Epithelial cell of prostate (primary cell): Measurements from ENCODE around the gene MAP3K5.

Experiments used
- DNase-seq: peaks from one replicate; pipeline ENCODE4 v3.0.0-alpha.2; 2011; ENCODE audit warnings: low read depth, low spot score
- H3K27ac ChIP-seq: fragments of 450-650 bp; 2 replicates; pipeline ENCODE4 v1.5.1; 2017; ENCODE audit warnings: mild to moderate bottlenecking

Gene MAP3K5

GRCh38 chr6:136532030-136532429 lies 260.2 kb downstream of the MAP3K5 start:
- no peak for DNase-seq

DNA sequence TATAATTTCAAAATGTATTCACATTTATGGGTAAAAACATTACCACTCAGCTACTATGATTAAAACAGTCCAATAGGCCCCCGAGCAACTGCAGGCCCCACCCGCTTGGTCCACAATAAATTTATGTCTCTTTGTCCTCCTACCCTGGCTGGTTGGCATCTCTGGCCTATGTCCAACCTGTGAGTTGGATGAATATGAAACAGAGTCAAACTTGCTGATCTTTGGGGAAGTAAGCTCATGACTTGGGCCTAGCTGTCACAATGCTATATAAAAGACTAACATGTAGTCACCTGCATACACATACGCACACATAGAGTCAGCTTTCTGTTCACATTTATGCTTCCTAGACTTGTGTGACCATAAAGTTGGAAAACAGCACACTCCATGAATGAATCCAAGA lies 262.6 kb downstream of the MAP3K5 start:
- H3K27ac ChIP-seq: peak overlapping the region; percentile 2
- DNase-seq: no peak

More at GRCh38 chr6:136532030-136532429, 260.2 kb downstream of the MAP3K5 start:
- H3K27ac ChIP-seq: no peak overlapping the region

DNA sequence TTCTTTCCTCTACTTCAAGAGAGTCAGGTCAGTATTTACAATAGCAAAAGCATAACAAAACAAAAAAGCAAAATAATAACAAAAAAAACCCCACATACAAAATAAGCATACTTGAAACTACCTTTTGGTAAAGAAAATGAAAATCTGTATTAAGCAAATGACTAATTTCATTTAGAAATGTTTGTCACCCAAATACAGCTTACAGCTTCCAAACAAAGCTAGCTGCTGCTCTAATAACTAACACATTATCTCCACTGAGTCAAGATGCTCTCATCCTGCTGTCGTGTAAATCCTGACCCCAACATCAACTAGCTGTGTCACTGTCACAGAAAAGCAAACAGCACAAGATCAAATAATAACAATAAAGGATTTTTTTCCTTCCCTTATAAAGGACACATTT lies 263.8 kb downstream of the MAP3K5 start:
- DNase-seq: no peak
- H3K27ac ChIP-seq: no peak overlapping the region

GRCh38 chr6:136527831-136528230 lies 264.4 kb downstream of the MAP3K5 start:
- no peak for DNase-seq
- H3K27ac ChIP-seq: no peak overlapping the region

DNA sequence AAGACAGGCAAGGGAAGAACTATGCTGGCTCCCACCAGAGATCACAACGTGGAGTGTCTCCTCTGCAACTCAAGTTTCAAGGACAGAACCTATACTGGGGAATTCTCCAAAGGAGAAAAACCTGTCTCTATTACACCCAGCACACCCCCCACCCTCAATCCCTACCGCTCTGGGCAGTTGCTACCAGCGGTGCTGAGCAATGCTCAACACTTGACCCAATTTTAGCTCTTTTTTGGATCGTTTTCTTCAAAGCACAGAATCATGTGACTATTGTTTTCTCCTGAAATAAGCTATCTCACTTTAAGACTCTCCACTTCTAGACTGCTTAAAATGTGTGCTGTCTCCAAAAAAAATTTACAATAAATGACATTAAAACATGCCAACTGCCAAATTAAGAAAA lies 265.3 kb downstream of the MAP3K5 start:
- H3K27ac ChIP-seq: peak overlapping the region; percentile 42
- DNase-seq: no peak

DNA sequence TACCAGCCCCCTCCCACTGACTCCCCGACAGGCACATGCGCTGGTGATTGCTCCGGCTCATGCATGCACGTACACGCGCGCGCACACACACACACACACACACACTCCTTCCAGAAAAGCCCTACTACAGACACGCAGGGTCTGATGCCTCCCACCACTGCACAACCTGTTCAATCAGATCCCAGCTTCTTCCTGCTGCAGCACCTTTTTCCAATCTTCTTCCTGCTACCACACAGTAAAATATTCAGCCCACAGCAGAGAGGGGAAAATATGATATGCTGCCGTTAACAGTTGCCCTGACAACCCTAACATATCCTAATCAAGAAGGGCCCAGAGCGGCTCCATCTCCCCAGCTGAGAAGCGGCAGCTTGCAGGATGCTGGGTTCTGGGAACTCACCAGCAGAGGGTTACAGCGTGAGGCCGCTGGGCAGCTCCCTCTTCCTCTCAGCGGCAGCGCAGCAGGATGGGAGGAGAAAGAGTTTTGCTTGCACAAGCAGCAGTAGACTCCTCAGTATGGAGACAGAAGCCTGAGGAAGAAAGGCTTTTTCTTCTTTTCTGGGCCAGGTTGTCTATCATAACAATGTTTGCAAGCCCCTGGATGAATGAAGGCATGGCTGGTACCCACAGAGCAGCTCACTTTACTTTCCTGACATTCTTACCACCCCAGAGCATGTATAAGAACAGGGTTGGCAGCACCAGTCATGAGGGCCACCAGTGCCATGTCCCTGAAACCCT lies 265.9 kb downstream of the MAP3K5 start:
- no peak for DNase-seq

DNA sequence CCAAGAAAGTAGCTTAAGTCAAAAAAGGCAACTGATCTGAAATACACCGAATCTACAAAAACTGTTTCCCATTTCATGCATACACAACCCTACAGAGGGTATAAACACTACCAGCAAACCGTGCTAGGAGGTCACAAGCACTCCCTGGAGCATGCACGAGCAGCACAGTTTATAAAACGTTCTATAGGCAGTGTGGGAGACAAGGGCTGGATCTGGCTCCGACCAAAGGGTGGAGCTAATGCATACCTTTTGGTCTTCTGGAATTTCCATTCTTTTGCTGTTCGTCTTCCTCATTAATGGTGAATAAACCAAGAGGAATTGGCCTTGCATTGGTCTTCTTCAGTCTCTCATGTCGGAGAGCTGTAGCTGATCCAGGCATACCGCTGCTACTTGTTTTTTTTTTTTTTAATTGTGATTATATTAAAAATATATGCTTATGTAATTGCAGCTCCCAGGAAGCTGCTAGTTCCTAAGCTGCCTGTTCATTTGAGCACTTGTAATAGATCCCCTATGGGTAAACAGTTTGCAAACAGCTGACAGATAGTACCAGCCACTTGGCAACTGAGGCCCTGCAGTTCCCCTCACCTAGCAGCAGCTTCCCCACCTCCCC lies 266.6 kb downstream of the MAP3K5 start:
- no peak for DNase-seq
- peak overlapping the region; percentile 42 for H3K27ac ChIP-seq

More for the DNA sequence above, 265.9 kb downstream of the MAP3K5 start:
- H3K27ac ChIP-seq: peak overlapping the region; percentile 42

- no peak for DNase-seq
- peak overlapping the region; percentile 42 for H3K27ac ChIP-seq
Measured at GRCh38 chr6:136524936-136525413, 267.3 kb downstream of the MAP3K5 start.

GRCh38 chr6:136524339-136524935 lies 267.8 kb downstream of the MAP3K5 start:
- H3K27ac ChIP-seq: peak overlapping the region; percentile 42
- no peak for DNase-seq

DNA sequence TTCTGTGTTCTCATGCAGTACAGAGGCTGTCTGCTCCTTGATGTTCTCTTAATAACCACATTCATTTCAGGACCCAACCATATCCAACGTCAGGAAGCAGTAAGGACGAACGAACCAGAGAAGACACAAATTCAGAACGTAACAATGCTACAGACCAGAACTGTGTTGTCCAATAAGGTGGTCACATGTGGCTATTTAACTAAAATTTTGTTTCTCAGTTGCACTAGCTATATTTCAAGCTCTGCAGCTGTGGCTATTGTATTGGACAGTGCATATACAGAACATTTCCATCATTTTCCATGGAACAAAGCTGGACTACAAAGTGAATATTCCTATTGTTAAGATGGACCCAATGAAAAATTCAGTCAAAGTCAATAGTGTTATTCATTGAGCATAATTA lies 269.1 kb downstream of the MAP3K5 start:
- H3K27ac ChIP-seq: no peak overlapping the region
- DNase-seq: no peak

GRCh38 chr6:136522636-136523035 lies 269.6 kb downstream of the MAP3K5 start:
- no peak for DNase-seq
- no peak overlapping the region for H3K27ac ChIP-seq

DNA sequence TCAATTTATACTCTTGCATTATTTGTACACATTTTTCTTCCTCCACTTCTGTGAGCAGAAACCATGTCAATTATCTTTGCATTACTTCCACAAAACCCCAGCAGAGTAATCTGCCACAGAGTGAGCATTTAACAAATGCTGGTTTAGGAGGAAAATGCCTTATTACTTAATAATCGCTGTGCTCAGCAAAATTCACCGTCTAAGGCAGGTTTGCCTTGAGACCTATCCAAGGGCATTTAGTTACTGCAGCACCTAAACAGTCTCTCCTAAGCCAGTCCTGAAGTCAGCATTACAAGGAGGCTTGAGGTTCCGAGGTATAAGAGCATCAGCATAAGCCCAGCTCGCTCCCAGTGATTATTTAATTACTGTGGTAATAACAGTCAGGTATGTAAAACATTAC lies 270.4 kb downstream of the MAP3K5 start:
- no peak for DNase-seq
- H3K27ac ChIP-seq: peak overlapping the region; percentile 74

GRCh38 chr6:136521427-136521826 lies 270.9 kb downstream of the MAP3K5 start:
- H3K27ac ChIP-seq: peak overlapping the region; percentile 74
- no peak for DNase-seq

GRCh38 chr6:136520517-136520916 lies 271.8 kb downstream of the MAP3K5 start:
- H3K27ac ChIP-seq: peak overlapping the region; percentile 74
- peak; percentile 72 for DNase-seq

- H3K27ac ChIP-seq: peak overlapping the region; percentile 50
- DNase-seq: no peak
Measured at GRCh38 chr6:136517582-136517981, 274.7 kb downstream of the MAP3K5 start.

GRCh38 chr6:136517002-136517401 lies 275.3 kb downstream of the MAP3K5 start:
- H3K27ac ChIP-seq: peak overlapping the region; percentile 50
- peak; percentile 55 for DNase-seq

DNA sequence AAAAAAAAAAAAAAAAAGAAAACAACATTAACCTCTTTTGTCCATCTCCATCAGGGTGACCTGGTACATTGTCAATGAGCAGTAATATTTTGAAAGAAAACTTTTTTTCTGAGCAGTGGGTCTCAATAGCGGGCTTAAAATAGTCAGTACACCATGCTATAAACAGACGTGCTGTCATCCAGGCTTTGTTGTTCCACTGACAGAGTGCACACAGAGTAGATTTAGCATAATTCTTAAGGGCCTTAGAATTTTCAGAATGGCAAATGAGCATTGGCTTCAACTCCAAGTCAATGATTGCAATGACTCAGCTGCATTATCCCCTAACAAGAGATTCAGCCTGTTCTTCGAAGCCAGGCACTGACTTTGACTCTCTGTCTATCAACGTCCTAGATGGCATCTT lies 277.7 kb downstream of the MAP3K5 start:
- no peak overlapping the region for H3K27ac ChIP-seq
- no peak for DNase-seq

- DNase-seq: no peak
- H3K27ac ChIP-seq: no peak overlapping the region
Measured at GRCh38 chr6:136511926-136512325, 280.4 kb downstream of the MAP3K5 start.

DNA sequence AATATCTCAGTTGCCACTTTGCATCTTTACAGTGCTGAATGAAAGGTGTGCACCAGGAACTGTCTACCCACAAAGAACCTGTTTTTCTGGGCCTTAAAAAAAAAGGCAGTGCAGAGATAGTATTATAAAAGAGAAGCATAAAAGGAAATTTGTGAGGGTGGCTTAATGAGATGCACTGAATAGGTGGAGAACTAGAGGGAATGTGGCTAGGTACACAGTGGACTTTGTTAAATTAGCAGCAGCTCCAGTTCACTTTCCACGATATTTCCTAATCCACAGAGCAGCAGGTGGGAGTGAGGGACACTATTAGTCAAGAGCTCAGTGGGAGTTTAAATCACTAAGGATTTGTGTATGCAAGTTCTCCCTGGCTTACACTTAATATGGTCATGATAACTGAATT lies 280.9 kb downstream of the MAP3K5 start:
- H3K27ac ChIP-seq: no peak overlapping the region
- DNase-seq: no peak

DNA sequence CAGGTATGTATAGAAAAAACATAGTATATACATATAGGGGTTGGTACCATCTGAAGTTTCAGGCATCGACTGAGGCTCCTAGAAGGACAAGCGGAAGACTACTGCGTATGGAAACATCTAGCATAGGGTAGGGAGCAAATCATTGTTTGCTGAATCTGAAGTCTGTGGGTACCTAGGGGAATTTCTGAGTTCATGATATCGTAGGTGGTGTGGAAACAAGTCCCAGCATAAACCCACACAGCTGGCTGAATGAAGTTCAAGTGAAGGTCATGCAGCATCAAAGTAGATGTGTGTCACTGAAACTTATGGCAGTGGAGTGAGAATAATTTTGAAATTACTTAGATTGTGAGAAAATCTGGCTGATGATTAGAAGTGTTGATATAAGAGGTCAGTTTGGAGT lies 281.5 kb downstream of the MAP3K5 start:
- no peak for DNase-seq

GRCh38 chr6:136510299-136510698 lies 282.0 kb downstream of the MAP3K5 start:
- no peak overlapping the region for H3K27ac ChIP-seq
- no peak for DNase-seq

More for the DNA sequence above, 281.5 kb downstream of the MAP3K5 start:
- H3K27ac ChIP-seq: no peak overlapping the region
